Skin epidermis (tissue), 12 donors: ENCODE results near the gene PKP3.
A peak's percentile ranks its signal among the peaks of the same experiment; 100 is the strongest.
"Not testable (repeated sequence)": the region's sequence is repeated elsewhere in the genome, so short reads cannot be mapped to it uniquely, and the experiment has no call there.

ENCODE experiments used
- H3K27ac ChIP-seq, 21 experiments: fragments of 200-600 bp; sonication (generic) in 11 of 21; one replicate each; pipeline ENCODE4 v1.5.0; 2020; ENCODE audit warnings: mild to moderate bottlenecking in 3 of 21, inconsistent platforms in 2 of 21, moderate library complexity in 2 of 21
- H3K4me3 ChIP-seq, 7 experiments: fragments of 200-600 bp; sonication (generic) in 2 of 7; one replicate each; pipeline ENCODE4 v1.5.0; 2020; ENCODE audit warnings: inconsistent platforms in 2 of 7, mild to moderate bottlenecking in 2 of 7, moderate library complexity in 1 of 7

The PKP3 gene

GRCh38 chr11:360326-361280 is 33.4 kb upstream of the PKP3 start:
- Histone ChIP-seq H3K27ac (no peak overlapping the region), H3K4me3 (no peak overlapping the region)

DNA sequence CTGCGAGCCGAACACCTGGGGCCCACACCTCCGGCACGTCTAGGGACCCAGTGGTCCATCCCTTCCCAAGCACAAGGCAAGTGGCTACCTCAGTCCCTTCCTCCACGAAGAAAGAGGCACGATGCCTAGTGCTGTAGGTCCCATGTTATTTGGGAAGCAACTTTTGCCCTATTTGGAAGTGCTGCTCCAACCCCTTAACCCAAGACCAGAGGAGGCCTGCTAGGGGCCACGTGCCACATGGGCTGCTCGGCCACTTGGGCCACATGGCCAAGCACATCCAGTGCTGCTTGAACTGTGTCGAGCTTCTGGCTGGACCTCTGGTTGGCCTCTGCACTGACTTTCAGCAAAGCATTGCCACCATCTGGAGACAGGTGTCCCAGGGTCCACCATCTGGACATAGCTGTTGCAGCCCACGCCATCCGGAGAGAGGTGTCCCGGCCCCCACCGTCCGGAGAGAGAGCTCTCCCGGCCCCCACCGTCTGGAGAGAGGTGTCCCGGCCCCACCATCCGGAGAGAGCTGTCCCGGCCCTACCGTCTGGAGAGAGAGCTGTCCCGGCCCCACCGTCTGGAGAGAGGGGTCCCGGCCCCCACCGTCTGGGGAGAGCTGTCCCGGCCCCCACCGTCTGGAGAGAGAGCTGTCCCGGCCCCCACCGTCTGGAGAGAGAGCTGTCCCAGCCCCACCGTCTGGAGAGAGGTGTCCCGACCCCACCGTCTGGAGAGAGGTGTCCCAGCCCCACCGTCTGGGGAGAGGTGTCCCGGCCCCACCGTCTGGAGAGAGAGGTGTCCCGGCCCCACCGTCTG is 31.2 kb upstream of the PKP3 start:
- Histone ChIP-seq H3K27ac (no peak overlapping the region), H3K4me3 (no peak overlapping the region)

DNA sequence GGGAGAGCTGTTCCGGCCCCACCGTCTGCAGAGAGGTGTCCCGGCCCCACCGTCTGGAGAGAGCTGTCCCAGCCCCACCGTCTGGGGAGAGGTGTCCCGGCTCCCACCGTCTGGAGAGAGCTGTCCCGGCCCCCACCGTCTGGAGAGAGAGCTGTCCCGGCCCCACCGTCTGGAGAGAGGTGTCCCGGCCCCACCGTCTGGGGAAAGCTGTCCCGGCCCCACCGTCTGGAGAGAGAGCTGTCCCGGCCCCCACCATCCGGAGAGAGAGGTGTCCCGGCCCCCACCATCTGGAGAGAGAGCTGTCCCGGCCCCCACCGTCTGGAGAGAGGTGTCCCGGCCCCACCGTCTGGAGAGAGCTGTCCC is 30.6 kb upstream of the PKP3 start:
- H3K27ac ChIP-seq, H3K4me3 ChIP-seq: not testable (repeated sequence)

DNA sequence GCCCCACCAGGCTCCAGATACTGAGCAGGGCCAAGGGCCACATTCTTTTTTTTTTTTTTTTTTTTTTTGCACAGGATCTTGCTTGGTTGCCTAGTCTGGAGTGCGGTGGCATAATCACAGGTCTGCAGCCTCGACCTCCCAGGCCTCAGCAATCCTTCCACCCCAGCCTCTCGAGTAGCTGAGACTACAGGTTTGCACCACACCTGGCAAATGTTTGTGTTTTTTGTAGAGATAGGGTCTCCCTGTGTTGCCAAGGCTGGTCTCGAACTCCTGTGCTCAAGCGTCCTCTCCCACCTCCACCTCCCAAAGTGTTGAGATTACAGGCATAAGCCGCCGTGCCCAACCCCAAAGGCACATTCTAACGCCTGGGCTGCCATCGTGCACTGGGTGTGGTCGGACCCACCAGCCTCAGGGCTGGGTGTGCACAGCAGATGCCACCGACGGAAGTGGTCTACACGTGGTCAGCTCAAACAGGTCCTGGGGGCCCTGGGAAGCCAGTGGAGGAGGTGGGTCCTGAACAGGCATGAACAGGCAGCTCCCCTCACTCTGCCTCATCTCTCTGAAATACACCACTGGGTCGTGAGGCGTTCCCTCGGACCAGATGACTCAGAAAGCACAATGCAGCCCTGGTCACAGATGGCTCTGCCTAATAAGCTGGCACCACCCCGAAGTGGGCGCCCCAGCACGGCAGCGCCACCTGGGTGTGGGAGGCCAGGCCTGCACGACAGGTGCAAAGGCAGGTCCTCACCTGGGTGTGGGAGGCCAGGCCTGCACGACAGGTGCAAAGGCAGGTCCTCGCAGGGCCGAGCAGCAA is 29.9 kb upstream of the PKP3 start:
- H3K27ac ChIP-seq = peak overlapping the region in 3 of 21 experiments; percentile 7 to 69 (median 49)
- H3K4me3 ChIP-seq = no peak overlapping the region

DNA sequence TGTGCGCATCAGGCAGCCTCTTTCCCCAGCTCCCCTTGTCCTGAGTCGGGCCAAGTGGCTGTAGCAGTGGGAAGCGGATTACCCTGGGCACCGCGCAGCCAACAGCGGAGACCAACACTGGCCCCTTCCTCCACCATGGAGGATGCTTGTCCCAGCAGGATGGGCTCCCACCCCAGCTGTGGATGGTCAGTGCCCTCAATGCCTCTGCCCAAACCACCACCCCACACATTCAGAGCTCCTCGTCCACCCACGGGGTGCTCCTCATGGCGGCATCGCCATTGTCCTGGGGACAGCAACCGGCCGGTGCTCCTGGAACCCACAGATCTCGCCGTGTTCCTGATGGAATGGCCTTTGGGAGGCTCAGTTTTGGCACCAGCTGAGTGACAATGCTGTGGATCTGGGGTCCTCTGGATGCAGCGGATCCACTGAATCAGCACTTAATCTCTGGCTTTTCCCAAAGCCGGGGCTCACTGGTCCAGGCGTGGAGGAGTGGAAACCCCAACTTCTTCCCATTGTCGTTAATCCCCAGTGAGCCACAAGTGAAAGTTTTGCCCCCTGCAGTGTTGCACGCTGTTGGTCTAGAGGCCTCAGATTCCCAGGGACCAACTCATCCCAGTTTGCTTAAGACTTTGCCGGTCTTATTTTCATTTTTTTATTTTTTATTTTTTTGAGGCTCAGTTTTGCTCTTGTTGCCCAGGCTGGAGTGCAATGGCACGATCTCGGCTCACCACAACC is 28.9 kb upstream of the PKP3 start:
- no peak overlapping the region for H3K4me3 ChIP-seq
- no peak overlapping the region for H3K27ac ChIP-seq

- H3K4me3 ChIP-seq = no peak overlapping the region
- H3K27ac ChIP-seq = no peak overlapping the region
These were observed 28.2 kb upstream of the PKP3 start for GRCh38 chr11:365831-366230.

DNA sequence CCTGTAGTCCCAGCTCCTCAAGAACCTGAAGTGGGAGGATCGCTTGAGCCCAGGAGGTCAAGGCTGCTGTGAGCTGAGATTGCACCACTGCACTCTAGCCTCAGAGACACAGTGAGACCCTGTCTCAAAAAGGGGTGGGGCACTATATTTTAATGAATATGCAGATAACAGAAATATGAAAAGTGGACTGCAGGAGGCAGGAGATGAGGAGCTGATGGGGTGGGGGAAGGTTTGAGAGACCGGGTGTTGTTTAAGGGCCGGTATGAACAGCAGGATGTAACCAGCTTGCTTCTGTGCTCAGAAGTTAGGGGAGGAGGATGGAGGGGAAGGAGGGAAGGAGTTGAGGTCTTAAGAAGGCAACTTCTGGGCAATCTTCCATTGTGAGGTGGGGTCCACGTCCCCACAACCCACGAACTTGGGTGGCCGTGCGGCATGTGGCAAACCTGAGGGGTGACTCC is 26.0 kb upstream of the PKP3 start:
- H3K4me3 ChIP-seq = no peak overlapping the region
- no peak overlapping the region for H3K27ac ChIP-seq

GRCh38 chr11:368414-369335 is 25.3 kb upstream of the PKP3 start:
- peak overlapping the region in 1 of 7 experiments; percentile 13 for H3K4me3 ChIP-seq
- no peak overlapping the region for H3K27ac ChIP-seq

DNA sequence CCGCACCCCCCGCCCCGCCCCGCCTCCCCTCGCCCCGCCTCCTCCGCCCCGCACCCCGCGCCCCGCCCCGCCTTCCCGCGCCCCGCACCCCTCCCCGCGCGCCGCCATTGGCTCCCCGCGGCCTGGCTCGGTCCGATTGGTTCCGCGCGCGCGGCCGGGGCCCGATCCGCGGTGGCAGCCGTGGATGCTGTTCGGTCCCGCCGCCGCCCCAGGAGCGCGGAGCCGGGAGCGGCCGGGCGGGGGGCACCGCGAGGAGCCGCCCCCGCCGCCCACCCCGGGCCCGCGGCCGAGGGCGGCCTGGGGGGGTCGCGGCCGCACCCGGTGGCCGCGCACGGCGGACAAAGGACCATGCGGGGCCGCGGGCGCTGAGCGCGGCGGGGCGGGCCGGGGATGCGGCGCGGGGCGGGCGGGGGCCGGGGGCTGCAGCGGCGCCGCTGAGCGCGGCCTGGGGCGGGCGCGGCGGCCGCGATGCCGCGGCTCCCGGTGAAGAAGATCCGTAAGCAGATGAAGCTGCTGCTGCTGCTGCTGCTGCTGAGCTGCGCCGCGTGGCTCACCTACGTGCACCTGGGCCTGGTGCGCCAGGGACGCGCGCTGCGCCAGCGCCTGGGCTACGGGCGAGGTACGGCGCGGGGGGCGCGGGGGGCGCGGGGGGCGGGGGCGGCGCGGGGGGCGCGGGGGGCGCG is 24.5 kb upstream of the PKP3 start, which contains the start of gene B4GALNT4:
B4GALNT4 (plus strand) TSS at position 164 of the 683 bp plus-strand sequence; CDS start at position 469, 305 bp downstream.
- Histone ChIP-seq H3K27ac (no peak within 1 kb of the TSS), H3K4me3 (peak within 1 kb of the TSS in 2 of 7 experiments; percentile 21 to 31)

DNA sequence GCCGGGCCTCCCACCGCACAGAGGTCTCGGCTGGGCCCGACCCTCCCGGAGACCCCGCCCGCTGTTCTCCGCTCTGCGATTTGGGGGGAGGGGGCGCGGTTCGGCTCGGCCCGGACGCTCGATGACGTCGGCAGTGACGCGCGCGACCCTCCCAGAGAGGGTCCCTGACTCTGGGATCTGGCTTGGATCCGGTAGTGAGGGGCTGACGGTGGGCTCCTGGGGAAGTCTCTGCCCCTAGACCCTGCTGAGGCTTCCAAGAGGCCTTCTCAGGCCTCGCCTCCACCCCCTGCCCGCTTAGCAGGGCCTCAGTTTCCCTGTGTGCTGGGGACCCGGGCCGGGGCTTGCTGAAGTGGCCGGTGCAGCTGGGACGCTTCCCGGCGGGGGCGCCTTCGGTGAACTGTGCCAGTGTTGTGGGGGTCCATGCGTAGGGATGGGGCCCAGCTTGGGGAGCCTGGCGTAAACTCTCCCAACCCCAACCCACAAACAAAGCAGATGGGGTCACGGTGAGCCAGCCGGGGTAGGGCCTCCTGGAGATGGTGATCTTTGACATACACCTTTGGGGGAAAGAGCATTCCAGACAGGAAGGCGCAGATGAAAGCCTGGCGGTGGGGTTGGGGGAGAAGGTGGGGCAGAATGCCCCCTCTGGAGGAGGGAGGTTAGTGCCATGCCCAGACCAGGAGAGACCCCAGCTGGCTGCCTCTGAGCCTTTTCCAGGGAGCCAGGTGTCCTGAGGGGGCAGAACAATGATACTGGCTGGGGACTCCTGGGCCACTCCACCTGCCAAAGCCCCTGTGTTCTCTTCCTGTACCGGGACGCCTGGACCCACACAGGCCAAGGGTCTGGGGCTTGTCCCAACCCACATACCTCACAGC is 23.7 kb upstream of the PKP3 start:
- Histone ChIP-seq H3K27ac (no peak overlapping the region), H3K4me3 (peak overlapping the region in 2 of 7 experiments; percentile 21 to 31)

- Histone ChIP-seq H3K4me3 (no peak overlapping the region), H3K27ac (no peak overlapping the region)
These were observed 23.0 kb upstream of the PKP3 start for GRCh38 chr11:371051-371450.

DNA sequence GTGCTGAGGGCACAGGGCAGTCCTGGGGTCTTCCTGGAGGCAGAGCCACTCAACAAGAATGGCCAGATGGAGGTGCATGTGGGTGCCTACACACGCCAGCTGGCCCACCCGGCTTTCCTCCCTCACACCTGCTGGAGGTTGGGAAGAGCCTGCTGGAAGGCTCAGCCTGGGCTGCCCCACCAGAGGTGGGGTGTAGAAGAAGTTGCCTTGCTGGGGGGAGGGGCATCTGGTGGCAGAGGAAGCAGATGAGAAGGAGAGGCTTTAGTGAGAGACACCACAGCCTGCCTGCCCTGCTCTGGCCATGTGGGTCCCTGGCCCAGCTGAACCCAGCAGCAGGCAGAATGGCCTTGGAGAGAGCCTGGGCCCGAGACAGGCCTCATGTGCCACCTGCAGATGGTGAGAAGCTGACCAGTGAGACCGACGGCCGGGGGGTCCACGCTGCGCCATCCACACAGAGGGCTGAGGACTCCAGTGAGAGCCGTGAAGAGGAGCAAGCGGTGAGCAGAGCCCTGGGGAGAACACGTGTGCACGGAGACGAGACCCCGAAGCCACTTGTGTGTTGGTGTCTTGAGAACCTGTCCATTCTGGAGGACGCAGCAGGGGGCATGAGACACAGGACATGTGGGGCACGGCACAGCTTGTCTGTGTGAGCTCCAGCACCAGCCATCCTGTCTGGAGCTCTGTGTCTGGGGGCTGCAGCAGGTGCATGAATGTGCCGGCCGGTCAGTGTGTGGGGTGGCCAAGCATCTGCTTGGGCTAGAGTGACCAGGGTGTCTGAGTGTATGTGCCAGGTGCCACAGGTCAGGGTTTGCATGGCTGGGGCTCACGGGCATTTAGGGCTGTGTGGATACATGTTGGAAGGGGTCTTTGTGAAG is 22.1 kb upstream of the PKP3 start:
- no peak overlapping the region for H3K4me3 ChIP-seq
- no peak overlapping the region for H3K27ac ChIP-seq

- no peak overlapping the region for H3K27ac ChIP-seq
- H3K4me3 ChIP-seq = no peak overlapping the region
These were observed 20.9 kb upstream of the PKP3 start for GRCh38 chr11:372809-373715.

GRCh38 chr11:373716-374551 is 20.1 kb upstream of the PKP3 start:
- no peak overlapping the region for H3K27ac ChIP-seq
- no peak overlapping the region for H3K4me3 ChIP-seq
